ENCODE data around the gene LAPTM5. TPM values are rescaled to one million over a fixed set of nuclear protein-coding genes. Genes with fewer than 3 reads are reported as not detected.

Gene LAPTM5
- total and polyA plus RNA-seq, 3 donors from 2014 or later, result 2.0 to 46.9 (median 16.3) TPM

DNA sequence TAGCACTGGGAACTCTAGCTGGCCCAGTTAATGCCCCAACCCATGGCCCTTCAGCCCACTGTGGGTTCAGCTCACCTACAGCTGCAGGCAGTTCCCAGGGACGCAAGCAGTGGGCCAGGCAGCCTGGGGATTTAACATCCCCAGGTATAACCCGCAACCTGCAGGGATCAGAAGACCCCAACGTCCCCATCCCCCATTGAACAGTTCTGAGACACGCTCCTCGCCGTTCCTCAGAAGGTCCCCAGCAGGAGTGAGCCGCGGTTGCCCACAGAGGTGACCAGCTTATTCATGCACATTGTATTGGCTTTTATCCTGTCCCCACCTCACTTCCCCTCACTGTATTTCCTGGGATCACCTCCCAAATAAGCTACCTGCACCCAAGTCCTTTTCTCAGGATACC, 29.2 kb downstream of the LAPTM5 start:
- no peaks in the 10 kb centered on the region for H3K27me3 ChIP-seq
- H3K4me3 ChIP-seq, result no peak overlapping the region
- no peak overlapping the region for H3K27ac ChIP-seq
- H3K36me3 ChIP-seq (ENCODE audit: low read depth, missing control alignments), result no peaks in the 10 kb centered on the region
- intact Hi-C loops (cut with DNase I; ENCODE audit: low total_unique reads), result loop anchor here (10.0 kb wide), 1 partner anchor 186 kb away; no protein-coding TSS in a partner anchor
- DNase-seq, result no peak
- no peak for TF ChIP-seq POLR2A (IDR thresholded peaks at IDR 0.05)
- TF ChIP-seq, protein P1, sequence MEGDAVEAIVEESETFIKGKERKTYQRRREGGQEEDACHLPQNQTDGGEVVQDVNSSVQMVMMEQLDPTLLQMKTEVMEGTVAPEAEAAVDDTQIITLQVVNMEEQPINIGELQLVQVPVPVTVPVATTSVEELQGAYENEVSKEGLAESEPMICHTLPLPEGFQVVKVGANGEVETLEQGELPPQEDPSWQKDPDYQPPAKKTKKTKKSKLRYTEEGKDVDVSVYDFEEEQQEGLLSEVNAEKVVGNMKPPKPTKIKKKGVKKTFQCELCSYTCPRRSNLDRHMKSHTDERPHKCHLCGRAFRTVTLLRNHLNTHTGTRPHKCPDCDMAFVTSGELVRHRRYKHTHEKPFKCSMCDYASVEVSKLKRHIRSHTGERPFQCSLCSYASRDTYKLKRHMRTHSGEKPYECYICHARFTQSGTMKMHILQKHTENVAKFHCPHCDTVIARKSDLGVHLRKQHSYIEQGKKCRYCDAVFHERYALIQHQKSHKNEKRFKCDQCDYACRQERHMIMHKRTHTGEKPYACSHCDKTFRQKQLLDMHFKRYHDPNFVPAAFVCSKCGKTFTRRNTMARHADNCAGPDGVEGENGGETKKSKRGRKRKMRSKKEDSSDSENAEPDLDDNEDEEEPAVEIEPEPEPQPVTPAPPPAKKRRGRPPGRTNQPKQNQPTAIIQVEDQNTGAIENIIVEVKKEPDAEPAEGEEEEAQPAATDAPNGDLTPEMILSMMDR (IDR thresholded peaks at IDR 0.05), result no peak
- no peaks in the 10 kb centered on the region for H3K9me3 ChIP-seq
- H3K4me1 ChIP-seq, result no peaks in the 10 kb centered on the region
- WGBS, 2 donors, result 79 to 88% methylated on average over 8 of the region's 8 CpGs

DNA sequence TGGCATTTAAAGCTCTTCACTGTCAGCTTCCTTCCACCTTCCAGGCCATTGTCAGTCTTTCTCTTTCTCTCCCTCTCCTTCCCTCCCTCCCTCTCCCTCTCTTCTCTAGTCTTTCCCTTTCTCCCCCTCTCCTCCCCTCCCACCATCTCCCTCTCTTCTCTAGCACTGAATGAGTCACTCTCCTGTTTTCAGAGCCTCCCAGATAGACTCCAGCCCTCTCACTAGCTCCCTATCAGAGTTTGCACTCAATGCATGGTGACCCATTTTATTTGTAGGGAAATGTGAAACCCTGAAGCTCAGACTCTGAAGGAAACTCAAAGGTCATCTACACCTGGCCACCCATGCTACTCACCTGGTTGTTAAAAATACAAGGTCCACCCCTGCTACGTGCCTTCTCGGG, 29.8 kb downstream of the LAPTM5 start:
- no peak for DNase-seq
- Histone ChIP-seq H3K27me3 (no peaks in the 10 kb centered on the region), H3K4me1 (no peaks in the 10 kb centered on the region), H3K4me3 (no peak overlapping the region), H3K27ac (no peak overlapping the region), H3K9me3 (no peaks in the 10 kb centered on the region), H3K36me3 (ENCODE audit: low read depth, missing control alignments) (no peaks in the 10 kb centered on the region)
- WGBS, 2 donors, result 82 to 94% methylated on average over 2 of the region's 2 CpGs
- intact Hi-C loops (cut with DNase I; ENCODE audit: low total_unique reads), result loop anchor here (10.0 kb wide), 1 partner anchor 187 kb away; no protein-coding TSS in a partner anchor
- TF ChIP-seq, protein P1 (IDR thresholded peaks at IDR 0.05), result no peak

DNA sequence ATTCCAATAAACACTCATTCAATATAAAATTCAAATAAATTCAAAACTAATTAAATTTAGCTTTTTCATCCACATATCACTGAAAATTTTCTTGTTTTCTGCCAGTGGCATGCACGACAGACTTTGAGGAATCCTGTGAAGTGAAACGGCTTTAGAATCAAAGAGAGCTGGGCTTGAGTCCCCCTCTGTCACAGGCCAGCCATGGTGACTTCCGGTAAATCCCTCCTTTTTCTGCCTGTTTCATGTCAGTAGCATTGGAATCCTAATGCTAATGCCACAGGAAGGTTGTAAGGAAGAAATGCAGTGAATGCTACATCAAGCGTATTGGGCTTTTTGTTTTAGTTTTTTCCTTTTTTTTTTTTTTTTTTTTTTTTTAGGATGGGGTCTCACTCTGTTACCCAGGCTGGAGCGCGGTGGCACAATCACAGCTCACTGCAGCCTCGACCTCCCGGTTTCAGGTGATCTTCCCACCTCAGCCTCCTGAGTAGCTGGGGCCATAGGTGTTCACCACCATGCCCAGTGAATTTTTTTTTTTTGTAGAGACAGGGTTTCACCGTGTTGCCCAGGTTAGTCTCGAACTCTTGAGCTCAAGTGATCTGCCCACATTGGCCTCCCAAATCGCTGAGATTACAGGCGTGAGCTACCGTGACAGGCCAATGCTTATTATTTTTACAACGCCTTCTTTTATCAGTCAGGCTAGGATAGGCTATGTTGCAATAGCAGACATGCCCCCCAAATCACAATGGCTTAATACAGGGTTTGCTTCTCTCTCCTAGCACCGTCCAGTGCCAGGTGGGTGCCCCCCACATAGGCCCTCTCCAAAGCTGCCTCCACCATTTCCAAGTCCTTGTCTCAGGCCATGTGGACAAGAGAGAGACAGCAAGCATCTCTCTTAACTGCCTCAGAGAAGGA, 30.5 kb downstream of the LAPTM5 start:
- Histone ChIP-seq H3K4me3 (no peak overlapping the region), H3K9me3 (no peaks in the 10 kb centered on the region), H3K4me1 (no peaks in the 10 kb centered on the region), H3K27me3 (no peaks in the 10 kb centered on the region), H3K27ac (no peak overlapping the region), H3K36me3 (ENCODE audit: low read depth, missing control alignments) (no peaks in the 10 kb centered on the region)
- TF ChIP-seq, protein P1 (IDR thresholded peaks at IDR 0.05), result no peak
- no peak for TF ChIP-seq POLR2A (IDR thresholded peaks at IDR 0.05)
- intact Hi-C loops (cut with DNase I; ENCODE audit: low total_unique reads), result loop anchor here (10.0 kb wide), 1 partner anchor 188 kb away; no protein-coding TSS in a partner anchor
- 92 to 93% methylated on average over 15 of the region's 15 CpGs for WGBS, 2 donors
- no peak for DNase-seq

DNA sequence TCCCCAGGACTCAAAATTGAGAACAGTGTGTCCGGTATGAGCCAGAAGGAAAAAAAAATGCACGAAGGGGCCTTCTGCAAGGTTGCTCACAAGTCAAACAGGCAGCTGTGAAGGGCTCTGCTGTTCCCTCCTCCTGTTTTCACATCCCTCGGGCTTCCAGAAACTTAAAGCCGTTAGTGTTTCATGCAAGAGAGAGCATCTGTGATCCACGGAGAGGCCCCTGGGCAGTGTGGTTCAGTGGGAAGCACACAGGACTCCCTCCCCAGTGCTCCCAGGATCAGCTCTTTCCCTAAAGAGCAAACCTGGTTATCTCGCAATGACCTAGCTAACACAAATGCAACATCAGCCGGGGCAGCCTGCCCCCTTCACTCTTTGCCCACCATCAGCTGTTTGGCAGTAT, 31.3 kb downstream of the LAPTM5 start:
- TF ChIP-seq, protein P1 (IDR thresholded peaks at IDR 0.05), result no peak
- no peak for TF ChIP-seq POLR2A (IDR thresholded peaks at IDR 0.05)
- no peak for DNase-seq
- Histone ChIP-seq H3K4me3 (no peak overlapping the region), H3K9me3 (no peaks in the 10 kb centered on the region), H3K4me1 (no peaks in the 10 kb centered on the region), H3K27me3 (no peaks in the 10 kb centered on the region), H3K36me3 (ENCODE audit: low read depth, missing control alignments) (no peaks in the 10 kb centered on the region), H3K27ac (no peak overlapping the region)
- 68 to 80% methylated on average over 4 to 7 of the region's 7 CpGs for WGBS, 2 donors
- intact Hi-C loops (cut with DNase I; ENCODE audit: low total_unique reads), result loop anchor here (10.0 kb wide), 1 partner anchor 189 kb away; no protein-coding TSS in a partner anchor
